Activated CD4-positive, alpha-beta T cell treated with anti-CD3 and anti-CD28 coated beads for 1 hour (primary cell): Measurements from ENCODE around the gene SH3BP4.

Source experiments
- DNase-seq: peaks from one replicate; pipeline ENCODE4 v3.0.0-alpha.2; 2020

Gene SH3BP4

GRCh38 chr2:235024931-235025773 lies 73.3 kb downstream of the SH3BP4 start:
- no peak for DNase-seq

DNA sequence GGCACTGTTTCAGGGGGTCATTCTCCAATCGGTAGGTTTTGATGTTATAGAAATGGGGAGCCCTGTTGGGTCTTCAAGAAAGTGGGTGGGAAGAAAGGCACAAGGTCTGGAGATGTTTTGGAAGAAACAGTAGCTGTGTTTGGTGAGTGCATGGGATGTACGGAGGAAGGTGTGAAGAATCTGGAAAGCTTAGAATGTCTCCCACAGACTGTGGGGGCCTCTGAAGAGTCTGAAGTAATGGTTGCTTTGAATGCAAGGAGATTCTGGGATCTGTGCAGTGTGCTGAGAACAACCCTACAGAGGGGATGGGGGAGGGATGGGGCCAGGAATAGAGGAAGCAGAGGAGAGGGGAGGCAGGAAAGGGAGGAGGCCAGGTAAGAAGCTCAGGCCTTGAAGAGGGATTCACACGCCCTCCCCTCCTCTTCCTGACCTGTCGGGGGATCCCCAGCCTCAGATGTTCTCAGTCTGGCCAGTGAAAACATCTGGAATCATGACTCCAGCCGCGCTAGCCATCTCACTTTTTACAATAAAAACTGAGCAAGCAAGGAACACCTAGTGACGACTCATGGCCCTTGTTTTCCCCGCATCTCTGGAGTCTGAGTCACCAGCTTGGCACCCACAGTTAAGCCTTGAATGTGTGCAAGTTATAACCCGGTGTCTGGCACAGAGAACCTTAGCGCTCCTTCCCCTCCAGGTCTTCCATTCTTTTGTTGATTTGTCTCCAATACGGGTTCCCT lies 74.2 kb downstream of the SH3BP4 start:
- no peak for DNase-seq

GRCh38 chr2:235026649-235027557 lies 75.1 kb downstream of the SH3BP4 start:
- DNase-seq = no peak

DNA sequence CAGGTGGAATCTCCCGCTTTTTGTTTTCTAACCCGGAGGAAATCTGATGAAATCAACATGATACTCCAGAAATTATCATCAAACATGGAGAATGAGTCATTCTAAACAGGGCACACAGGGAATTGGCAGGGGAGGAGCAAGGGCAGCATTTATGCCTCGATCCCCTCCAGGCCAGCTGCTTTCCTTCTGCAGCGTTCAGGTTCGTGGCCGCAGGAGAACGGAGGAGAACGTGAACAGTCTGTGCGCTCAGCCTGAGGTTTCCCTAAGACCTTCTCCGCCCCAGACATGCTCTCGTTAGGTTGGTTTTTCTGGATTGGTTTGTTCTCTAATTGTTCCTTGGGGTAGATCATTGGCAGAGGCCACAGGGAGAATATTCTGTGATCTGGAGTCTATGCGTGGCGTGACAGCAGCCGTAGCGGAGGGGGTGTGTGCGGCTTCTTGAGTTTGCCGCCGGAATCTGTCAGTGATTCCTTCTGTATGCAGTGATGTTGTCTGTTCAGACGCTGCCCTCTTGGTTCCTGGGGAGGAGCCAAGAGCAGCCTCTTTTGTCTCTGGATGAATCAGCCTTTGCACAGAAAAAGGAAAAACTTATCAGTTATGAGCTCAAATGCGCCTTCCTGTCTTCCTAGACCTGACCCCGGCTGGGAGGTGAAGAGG lies 75.9 kb downstream of the SH3BP4 start:
- no peak for DNase-seq

- no peak for DNase-seq
Observed at GRCh38 chr2:235028646-235029045, 76.8 kb downstream of the SH3BP4 start.

DNA sequence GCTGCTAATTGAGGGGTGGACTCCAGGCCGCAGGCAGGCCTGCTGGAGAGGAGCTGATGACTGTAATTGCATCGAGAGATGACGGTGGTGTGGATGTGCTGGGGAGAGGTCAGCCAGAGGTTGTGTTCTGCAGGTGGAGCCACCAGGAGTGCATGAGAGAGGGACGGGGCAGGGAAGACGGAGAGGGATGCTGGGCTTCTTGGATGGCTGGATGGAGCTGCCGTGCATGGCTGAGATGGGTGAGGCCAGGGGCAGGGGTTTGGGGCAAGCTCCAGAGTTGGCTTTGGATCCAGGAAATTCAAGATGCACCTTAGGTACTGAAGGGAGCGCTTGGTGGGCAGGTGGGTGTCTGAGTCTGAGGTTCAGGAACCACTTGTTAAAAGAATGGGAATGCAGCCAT lies 77.2 kb downstream of the SH3BP4 start:
- DNase-seq = no peak

DNA sequence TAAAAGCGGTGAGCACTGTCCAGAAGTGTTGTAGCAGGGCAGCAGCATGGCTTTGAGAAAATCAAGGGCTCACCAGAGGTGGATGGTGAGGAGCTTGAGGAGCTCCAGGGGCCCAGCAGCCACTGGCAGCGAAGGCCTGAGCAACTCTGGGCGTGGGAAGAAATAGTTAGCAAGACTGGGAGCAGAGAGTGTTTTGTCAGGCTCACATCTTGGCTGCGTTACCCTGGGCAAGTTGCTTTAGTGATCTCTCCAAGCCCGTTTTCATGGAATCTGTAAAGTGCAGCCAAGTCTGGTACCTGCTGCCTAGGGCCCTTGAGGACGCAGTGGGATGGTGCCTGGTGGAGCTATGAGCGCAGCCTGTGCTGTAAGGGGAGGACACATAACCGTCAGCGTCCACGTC lies 78.3 kb downstream of the SH3BP4 start:
- no peak for DNase-seq

GRCh38 chr2:235030936-235031335 lies 79.1 kb downstream of the SH3BP4 start:
- no peak for DNase-seq

- DNase-seq = no peak
Observed at GRCh38 chr2:235031686-235032373, 80.0 kb downstream of the SH3BP4 start.

GRCh38 chr2:235032466-235032865 lies 80.6 kb downstream of the SH3BP4 start:
- no peak for DNase-seq

GRCh38 chr2:235032949-235033348 lies 81.1 kb downstream of the SH3BP4 start:
- DNase-seq = no peak

DNA sequence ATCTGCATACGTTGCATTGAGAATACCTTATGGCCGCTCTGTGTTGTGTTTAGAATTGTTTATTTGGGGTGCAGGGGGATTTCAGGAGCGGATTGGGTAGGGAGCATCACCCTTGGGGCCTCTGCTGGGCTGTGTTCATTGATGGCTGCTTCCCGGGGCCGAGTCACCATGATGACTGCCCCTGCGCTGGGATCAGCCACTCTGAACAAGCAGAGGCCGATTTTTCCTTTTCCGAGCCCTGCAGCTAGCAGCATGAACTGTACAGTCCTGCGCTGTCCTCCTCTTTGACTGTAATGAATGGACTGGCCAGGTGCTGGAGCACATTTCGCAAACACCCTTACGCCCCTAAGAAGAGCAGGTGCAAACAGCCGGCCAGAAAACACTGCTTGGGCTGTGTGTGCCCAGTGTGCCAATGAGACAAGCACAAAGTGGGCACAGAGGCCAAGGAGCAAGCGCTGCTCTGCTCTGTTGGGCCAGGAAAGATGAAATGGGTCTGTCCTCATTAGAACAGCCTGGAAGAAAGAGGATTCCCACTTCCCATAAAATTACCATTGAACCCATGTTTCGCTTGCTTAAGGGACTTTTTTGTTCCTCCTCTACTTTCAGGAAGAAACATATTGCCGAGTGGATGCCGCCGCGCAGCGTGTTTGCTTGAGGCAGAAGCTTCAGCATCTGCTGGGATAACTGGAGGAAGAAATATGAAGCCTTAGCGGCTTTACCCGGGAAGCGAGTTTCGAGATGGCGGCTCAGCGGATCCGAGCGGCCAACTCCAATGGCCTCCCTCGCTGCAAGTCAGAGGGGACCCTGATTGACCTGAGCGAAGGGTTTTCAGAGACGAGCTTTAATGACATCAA lies 82.7 kb downstream of the SH3BP4 start:
- no peak for DNase-seq

DNA sequence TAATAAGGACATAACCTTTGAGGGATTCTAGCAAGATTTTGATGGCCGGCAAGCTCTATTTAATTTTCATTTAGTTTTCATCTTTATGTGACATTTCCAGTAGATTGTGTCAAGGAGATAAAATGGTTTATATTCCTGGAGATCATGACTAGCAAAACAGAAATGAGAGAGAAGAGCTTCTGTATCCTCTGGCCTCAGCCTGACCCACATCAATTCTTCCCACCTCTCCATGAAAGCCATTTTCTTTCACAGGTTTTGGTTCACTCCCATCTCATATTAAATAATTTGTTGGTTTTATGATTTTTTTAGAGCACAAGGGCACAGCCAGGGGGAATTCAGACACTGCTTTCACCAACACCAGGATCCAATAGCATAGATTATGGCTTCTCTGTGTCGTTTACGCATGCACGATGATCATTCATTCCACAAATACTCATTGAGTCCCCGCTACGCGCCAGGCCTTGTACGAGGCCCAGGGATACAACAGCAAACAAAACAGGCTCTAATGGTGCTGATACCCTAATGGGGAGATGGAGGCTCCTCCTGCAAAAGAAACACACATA lies 85.9 kb downstream of the SH3BP4 start:
- DNase-seq = no peak

GRCh38 chr2:235041221-235041917 lies 89.6 kb downstream of the SH3BP4 start:
- DNase-seq = no peak

GRCh38 chr2:235041918-235042575 lies 90.2 kb downstream of the SH3BP4 start:
- no peak for DNase-seq

DNA sequence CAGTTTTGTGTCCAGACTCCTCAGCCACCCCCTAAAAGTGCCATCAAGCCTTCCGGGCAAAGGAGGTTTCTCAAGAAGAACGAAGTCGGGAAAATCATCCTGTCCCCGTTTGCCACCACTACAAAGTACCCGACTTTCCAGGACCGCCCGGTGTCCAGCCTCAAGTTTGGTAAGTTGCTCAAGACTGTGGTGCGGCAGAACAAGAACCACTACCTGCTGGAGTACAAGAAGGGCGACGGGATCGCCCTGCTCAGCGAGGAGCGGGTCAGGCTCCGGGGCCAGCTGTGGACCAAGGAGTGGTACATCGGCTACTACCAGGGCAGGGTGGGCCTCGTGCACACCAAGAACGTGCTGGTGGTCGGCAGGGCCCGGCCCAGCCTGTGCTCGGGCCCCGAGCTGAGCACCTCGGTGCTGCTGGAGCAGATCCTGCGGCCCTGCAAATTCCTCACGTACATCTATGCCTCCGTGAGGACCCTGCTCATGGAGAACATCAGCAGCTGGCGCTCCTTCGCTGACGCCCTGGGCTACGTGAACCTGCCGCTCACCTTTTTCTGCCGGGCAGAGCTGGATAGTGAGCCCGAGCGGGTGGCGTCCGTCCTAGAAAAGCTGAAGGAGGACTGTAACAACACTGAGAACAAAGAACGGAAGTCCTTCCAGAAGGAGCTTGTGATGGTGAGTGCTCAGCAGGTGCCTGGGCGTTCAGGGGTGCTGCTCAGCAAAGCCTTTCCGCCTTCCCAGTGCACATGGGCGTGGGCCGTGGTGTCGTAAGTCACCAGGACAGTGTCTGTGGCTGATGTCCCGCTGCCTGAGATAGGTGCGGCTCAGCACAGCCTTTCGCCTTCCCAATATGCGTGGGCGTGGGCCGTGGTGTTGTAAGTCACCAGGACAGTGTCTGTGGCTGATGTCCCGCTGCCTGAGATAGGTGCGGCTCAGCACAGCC lies 91.0 kb downstream of the SH3BP4 start:
- no peak for DNase-seq

- DNase-seq = no peak
Observed at GRCh38 chr2:235043762-235044500, 92.1 kb downstream of the SH3BP4 start.
